SU-DHL-6 (cell line): Measurements from ENCODE around the gene FOXR1.

Experiments used
- EZH2phosphoT487 ChIP-seq: fragments of 200-600 bp; sonication (generic), shearing (Covaris generic); conservative IDR thresholded peaks from 2 replicates; pipeline ENCODE4 v1.6.1; 2018; ENCODE audit warnings: mild to moderate bottlenecking, antibody characterized with exemption, low read length, moderate library complexity, mixed read lengths
- TF ChIP-seq, protein P1 (sequence below): fragments of 200-600 bp; sonication (generic); IDR thresholded peaks from one replicate; pipeline ENCODE4 v1.5.1; 2017; ENCODE audit warnings: antibody characterized with exemption, mild to moderate bottlenecking, low read length, moderate library complexity; ENCODE audit not compliant: insufficient read depth, poor library complexity, severe bottlenecking

DNA sequence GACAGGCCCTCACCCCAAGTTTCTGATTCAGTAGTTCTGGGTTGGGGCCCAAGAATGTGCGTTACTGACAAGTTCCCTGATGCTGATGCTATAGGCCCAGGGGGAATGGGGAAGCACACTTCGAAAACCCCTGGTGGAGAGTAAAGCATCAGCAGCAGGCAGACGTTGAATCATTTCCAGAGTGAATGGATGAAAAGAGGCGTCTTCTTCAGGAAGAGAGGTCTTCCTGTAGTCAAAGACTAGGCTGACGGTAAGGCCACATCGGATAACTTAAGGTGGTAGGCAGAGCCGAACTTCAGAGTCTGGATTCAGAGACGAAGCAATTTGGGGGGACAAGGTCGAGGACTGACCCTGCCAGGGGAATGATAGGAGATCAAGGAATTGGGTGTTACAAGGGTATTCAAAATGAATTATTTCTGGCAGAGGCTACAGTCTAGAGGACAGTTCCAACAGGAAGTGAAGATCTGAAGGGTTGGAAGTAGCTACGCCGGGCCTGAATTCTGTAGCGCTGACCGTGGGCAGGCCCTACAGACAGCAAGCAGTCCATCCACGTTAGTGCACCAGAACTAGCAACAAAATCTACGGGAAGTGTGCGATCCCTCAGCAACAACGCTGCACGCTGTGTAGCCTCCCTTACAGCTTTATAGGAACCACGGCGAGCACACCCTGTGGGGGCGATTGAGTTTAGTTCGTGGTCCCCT lies 25.5 kb downstream of the FOXR1 start:
- TF ChIP-seq, protein P1, sequence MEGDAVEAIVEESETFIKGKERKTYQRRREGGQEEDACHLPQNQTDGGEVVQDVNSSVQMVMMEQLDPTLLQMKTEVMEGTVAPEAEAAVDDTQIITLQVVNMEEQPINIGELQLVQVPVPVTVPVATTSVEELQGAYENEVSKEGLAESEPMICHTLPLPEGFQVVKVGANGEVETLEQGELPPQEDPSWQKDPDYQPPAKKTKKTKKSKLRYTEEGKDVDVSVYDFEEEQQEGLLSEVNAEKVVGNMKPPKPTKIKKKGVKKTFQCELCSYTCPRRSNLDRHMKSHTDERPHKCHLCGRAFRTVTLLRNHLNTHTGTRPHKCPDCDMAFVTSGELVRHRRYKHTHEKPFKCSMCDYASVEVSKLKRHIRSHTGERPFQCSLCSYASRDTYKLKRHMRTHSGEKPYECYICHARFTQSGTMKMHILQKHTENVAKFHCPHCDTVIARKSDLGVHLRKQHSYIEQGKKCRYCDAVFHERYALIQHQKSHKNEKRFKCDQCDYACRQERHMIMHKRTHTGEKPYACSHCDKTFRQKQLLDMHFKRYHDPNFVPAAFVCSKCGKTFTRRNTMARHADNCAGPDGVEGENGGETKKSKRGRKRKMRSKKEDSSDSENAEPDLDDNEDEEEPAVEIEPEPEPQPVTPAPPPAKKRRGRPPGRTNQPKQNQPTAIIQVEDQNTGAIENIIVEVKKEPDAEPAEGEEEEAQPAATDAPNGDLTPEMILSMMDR = no peak
- no peak for TF ChIP-seq EZH2phosphoT487
